K562 (cell line): Measurements from ENCODE around the gene RUNDC1. TPM values are rescaled to one million over a fixed set of nuclear protein-coding genes. Genes with fewer than 3 reads are reported as not detected.

Source experiments
- DMBX1 ChIP-seq: fragments of 250-450 bp; sonication (Bioruptor Pico); IDR thresholded peaks from 2 replicates; pipeline ENCODE4 v1.8.0; 2022; ENCODE audit warnings: inconsistent platforms, mild to moderate bottlenecking, moderate library complexity, borderline replicate concordance
- EP300 ChIP-seq: IDR thresholded peaks from 2 replicates; pipeline ENCODE4 v1.6.1; 2012; ENCODE audit warnings: low read length, improper control_type of control experiment
- ESRRA ChIP-seq: fragments of 450-650 bp; IDR thresholded peaks from 2 replicates; pipeline ENCODE4 v1.6.1; 2014; ENCODE audit warnings: low read depth, mild to moderate bottlenecking, moderate library complexity, borderline replicate concordance
- GTF2E2 ChIP-seq: fragments of 200-800 bp; sonication (Bioruptor generic); IDR thresholded peaks from 2 replicates; pipeline ENCODE4 v1.6.1; 2016; ENCODE audit warnings: missing genetic modification characterization, missing compliant biosample characterization
- HDAC1 ChIP-seq, 2 experiments: fragments of 450-650 bp; IDR thresholded peaks; 2 replicates each; pipeline ENCODE4 v1.6.1; 2016 to 2017; ENCODE audit warnings: inconsistent platforms in 1 of 2, mild to moderate bottlenecking in 1 of 2, moderate library complexity in 1 of 2
- KLF16 ChIP-seq: IDR thresholded peaks from 2 replicates; pipeline ENCODE4 v1.6.1; 2016; ENCODE audit warnings: antibody characterized with exemption
- L3MBTL2 ChIP-seq: fragments of 450-650 bp; IDR thresholded peaks from 2 replicates; pipeline ENCODE4 v1.6.1; 2016; ENCODE audit warnings: mild to moderate bottlenecking, moderate library complexity
- MCM3 ChIP-seq: fragments of 450-650 bp; IDR thresholded peaks from 2 replicates; pipeline ENCODE4 v1.6.1; 2016
- NFE2L1 ChIP-seq: fragments of 450-650 bp; IDR thresholded peaks from 2 replicates; pipeline ENCODE4 v1.6.1; 2016; ENCODE audit warnings: missing genetic modification characterization, low read depth, mild to moderate bottlenecking, missing compliant biosample characterization, moderate library complexity, borderline replicate concordance
- NFXL1 ChIP-seq: fragments of 450-650 bp; formaldehyde crosslinking; IDR thresholded peaks from 2 replicates; pipeline ENCODE4 v1.4.0; 2021; ENCODE audit warnings: mild to moderate bottlenecking
- POLR2G ChIP-seq: fragments of 200-400 bp; formaldehyde crosslinking; IDR thresholded peaks from 2 replicates; pipeline ENCODE4 v1.6.1; 2017; ENCODE audit warnings: low read depth, mild to moderate bottlenecking, antibody characterized with exemption, low read length, moderate library complexity
- POLR3G ChIP-seq: IDR thresholded peaks from 2 replicates; pipeline ENCODE4 v1.6.1; 2011; ENCODE audit not compliant: insufficient read length, insufficient replicate concordance; ENCODE audit errors: extremely low read depth
- RAD51 ChIP-seq: fragments of 450-650 bp; IDR thresholded peaks from 2 replicates; pipeline ENCODE4 v1.7.1; 2016; ENCODE audit warnings: low read depth, mild to moderate bottlenecking, borderline replicate concordance
- SIN3A ChIP-seq, 2 experiments: fragments of 150-350 bp in 1 of 2; IDR thresholded peaks; 2 replicates each; pipeline ENCODE4 v1.6.1; 2011 to 2016; ENCODE audit warnings: borderline replicate concordance in 2 of 2, low read depth in 2 of 2, low read length in 2 of 2, mild to moderate bottlenecking in 2 of 2, moderate library complexity in 2 of 2; ENCODE audit not compliant: control insufficient read depth in 1 of 2
- SREBF2 ChIP-seq: sonication (generic); formaldehyde crosslinking; IDR thresholded peaks from 2 replicates; pipeline ENCODE4 v1.4.0; 2020; ENCODE audit warnings: mild to moderate bottlenecking, missing genetic modification reagents
- TOE1 ChIP-seq, 2 experiments: fragments of 450-650 bp in 1 of 2; sonication (generic) in 1 of 2; formaldehyde crosslinking in 1 of 2; IDR thresholded peaks; 2 replicates each; pipeline versions ENCODE4 v1.7.1 to v1.8.0; 2016 to 2022; ENCODE audit warnings: borderline replicate concordance in 2 of 2, mild to moderate bottlenecking in 2 of 2, antibody characterized with exemption in 1 of 2, inconsistent platforms in 1 of 2, low read depth in 1 of 2, missing genetic modification reagents in 1 of 2, moderate library complexity in 1 of 2
- ZNF124 ChIP-seq: sonication (generic); formaldehyde crosslinking; IDR thresholded peaks from 2 replicates; pipeline ENCODE4 v1.8.1; 2022; ENCODE audit warnings: missing genetic modification reagents
- ZNF143 ChIP-seq: sonication (generic); formaldehyde crosslinking; IDR thresholded peaks from 2 replicates; pipeline ENCODE4 v1.9.0; 2022; ENCODE audit warnings: mild to moderate bottlenecking, missing genetic modification reagents
- ZNF764 ChIP-seq: fragments of 250-450 bp; sonication (Bioruptor Pico); IDR thresholded peaks from 2 replicates; pipeline ENCODE4 v1.4.0; 2020; ENCODE audit warnings: low read depth, mild to moderate bottlenecking, moderate library complexity
- ZNF79 ChIP-seq: fragments of 250-450 bp; sonication (Bioruptor Pico); IDR thresholded peaks from 2 replicates; pipeline ENCODE4 v1.4.0; 2020; ENCODE audit warnings: low read depth, mild to moderate bottlenecking, moderate library complexity
- polyA plus RNA-seq, 8 experiments: library from polyadenylated mRNA; depleted of rRNA in 4 of 8; stranded (reverse) in 5 of 8; unstranded in 3 of 8; fragments of >200 nt; fragmentation: Nextera tagmentation in 2 of 8; fragmentation: Illumina TruSeq in 1 of 8; extraction: Ambion mirVana in 2 of 8; extraction: Trizol in 1 of 8; gene quantifications; 2 replicates each; pipeline versions ENCODE4 v1.2.1 to v1.2.3, GENCODE V29; 2011 to 2014; ENCODE audit warnings: inconsistent platforms in 1 of 8, missing spikeins in 1 of 8
- total RNA-seq, 7 experiments: library from RNA; depleted of rRNA in 6 of 7; stranded (reverse); fragments of >200 nt in 6 of 7; fragmentation: Illumina TruSeq in 2 of 7; extraction: Trizol in 2 of 7; gene quantifications; 2 replicates each; pipeline versions ENCODE4 v1.2.1 to v1.2.3, GENCODE V29; 2011 to 2021; ENCODE audit warnings: low replicate concordance in 1 of 7
- TF ChIP-seq, protein P1 (sequence below): sonication (generic); formaldehyde crosslinking; IDR thresholded peaks from 2 replicates; pipeline ENCODE4 v1.8.0; 2022; ENCODE audit warnings: mild to moderate bottlenecking, missing genetic modification reagents
- TF ChIP-seq, protein P2 (sequence below): sonication (generic); IDR thresholded peaks from 2 replicates; pipeline ENCODE4 v1.6.1; 2016
- TF ChIP-seq, protein P3 (sequence below), 2 experiments: fragments of 450-650 bp in 1 of 2; sonication (generic) in 1 of 2; formaldehyde crosslinking in 1 of 2; IDR thresholded peaks in 1 of 2; conservative IDR thresholded peaks in 1 of 2; 2 replicates each; pipeline versions ENCODE4 v1.6.1 to v1.8.1; 2016 to 2023; ENCODE audit warnings: mild to moderate bottlenecking in 2 of 2, moderate library complexity in 2 of 2, inconsistent platforms in 1 of 2, missing genetic modification reagents in 1 of 2
- TF ChIP-seq, protein P4 (sequence below): fragments of 450-650 bp; IDR thresholded peaks from 2 replicates; pipeline ENCODE4 v1.6.1; 2016

Gene RUNDC1
- total and polyA plus RNA-seq, 9 of the 15 experiments (the other 6 are each of a cell fraction or from before 2014, with no cell fraction given): 3.4 to 12.6 (median 9.4) TPM

DNA sequence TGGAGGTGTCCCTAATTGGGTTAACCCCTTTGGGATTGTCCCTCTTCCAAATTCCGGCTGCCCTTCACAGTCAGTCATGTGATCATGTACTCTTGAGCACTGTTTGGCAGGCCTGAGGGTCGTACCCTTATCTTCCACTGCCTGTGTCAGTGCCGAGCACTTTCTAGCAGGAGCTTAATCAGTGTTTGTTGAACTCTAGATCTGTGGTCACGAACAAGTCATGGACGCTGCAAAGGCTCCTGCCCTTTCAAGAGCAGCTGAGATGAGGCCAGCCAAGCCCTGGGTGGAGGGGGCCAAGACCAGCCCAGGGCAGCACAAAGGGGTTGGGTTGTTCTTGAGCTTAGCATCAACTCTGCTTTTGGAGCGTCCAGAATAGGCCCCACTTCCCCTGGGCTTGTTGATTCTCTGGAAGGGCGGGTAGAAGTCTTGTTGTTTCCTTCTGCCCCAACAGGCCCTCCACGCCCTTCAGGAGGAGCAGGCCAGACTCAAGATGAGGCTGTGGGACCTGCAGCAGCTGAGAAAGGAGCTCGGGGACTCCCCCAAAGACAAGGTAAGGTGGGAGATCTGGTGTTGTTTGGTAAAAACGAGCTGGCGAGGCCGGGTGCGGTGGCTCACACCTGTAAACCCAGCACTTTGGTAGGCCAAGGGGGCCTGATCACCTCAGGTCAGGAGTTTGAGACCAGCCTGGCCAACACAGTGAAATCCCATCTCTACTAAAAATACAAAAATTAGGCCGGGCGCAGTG lies 31.5 kb downstream of the RUNDC1 start (continued):
- TF ChIP-seq, protein P1, sequence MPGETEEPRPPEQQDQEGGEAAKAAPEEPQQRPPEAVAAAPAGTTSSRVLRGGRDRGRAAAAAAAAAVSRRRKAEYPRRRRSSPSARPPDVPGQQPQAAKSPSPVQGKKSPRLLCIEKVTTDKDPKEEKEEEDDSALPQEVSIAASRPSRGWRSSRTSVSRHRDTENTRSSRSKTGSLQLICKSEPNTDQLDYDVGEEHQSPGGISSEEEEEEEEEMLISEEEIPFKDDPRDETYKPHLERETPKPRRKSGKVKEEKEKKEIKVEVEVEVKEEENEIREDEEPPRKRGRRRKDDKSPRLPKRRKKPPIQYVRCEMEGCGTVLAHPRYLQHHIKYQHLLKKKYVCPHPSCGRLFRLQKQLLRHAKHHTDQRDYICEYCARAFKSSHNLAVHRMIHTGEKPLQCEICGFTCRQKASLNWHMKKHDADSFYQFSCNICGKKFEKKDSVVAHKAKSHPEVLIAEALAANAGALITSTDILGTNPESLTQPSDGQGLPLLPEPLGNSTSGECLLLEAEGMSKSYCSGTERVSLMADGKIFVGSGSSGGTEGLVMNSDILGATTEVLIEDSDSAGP (CRISPR knock-in tag): no peak
- TF ChIP-seq ZNF764 (no peak), GTF2E2 (tag) (no peak), POLR3G (no peak), SIN3A (IDR thresholded peaks at IDR 0.05; ENCODE audit: borderline replicate concordance in 2 of 2, control insufficient read depth in 1 of 2, low read depth in 2 of 2, low read length in 2 of 2) (no peak), TOE1 (IDR thresholded peaks at IDR 0.05; ENCODE audit: borderline replicate concordance) (peak; percentile 82), TOE1 (CRISPR knock-in tag; IDR thresholded peaks at IDR 0.05; ENCODE audit: borderline replicate concordance, low read depth) (no peak), KLF16 (no peak), L3MBTL2 (no peak), NFXL1 (no peak), ZNF124 (CRISPR knock-in tag) (no peak), SREBF2 (CRISPR knock-in tag) (no peak), POLR2G (no peak), NFE2L1 (tag) (no peak), ESRRA (no peak), RAD51 (peak; percentile 52; the same call in 1 of the 2 replicates), MCM3 (no peak), ZNF79 (CRISPR knock-in tag) (no peak), ZNF143 (CRISPR knock-in tag) (no peak), DMBX1 (CRISPR knock-in tag) (0 out of 2 replicates have a peak, but pooled peaks have one; percentile 11), HDAC1 (IDR thresholded peaks at IDR 0.05) (no peak), EP300 (no peak)
- TF ChIP-seq, protein P2, sequence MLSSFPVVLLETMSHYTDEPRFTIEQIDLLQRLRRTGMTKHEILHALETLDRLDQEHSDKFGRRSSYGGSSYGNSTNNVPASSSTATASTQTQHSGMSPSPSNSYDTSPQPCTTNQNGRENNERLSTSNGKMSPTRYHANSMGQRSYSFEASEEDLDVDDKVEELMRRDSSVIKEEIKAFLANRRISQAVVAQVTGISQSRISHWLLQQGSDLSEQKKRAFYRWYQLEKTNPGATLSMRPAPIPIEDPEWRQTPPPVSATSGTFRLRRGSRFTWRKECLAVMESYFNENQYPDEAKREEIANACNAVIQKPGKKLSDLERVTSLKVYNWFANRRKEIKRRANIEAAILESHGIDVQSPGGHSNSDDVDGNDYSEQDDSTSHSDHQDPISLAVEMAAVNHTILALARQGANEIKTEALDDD: peak; percentile 80
- TF ChIP-seq, protein P3, sequence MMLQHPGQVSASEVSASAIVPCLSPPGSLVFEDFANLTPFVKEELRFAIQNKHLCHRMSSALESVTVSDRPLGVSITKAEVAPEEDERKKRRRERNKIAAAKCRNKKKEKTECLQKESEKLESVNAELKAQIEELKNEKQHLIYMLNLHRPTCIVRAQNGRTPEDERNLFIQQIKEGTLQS (IDR thresholded peaks at IDR 0.05): no peak
- TF ChIP-seq, protein P3 (CRISPR knock-in tag; conservative IDR thresholded peaks at IDR 0.05): no peak
- TF ChIP-seq, protein P4, sequence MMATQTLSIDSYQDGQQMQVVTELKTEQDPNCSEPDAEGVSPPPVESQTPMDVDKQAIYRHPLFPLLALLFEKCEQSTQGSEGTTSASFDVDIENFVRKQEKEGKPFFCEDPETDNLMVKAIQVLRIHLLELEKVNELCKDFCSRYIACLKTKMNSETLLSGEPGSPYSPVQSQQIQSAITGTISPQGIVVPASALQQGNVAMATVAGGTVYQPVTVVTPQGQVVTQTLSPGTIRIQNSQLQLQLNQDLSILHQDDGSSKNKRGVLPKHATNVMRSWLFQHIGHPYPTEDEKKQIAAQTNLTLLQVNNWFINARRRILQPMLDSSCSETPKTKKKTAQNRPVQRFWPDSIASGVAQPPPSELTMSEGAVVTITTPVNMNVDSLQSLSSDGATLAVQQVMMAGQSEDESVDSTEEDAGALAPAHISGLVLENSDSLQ: no peak
